Breast epithelium (tissue), 3 donors: ENCODE results near the gene PIK3R1.

Experiments
- POLR2A ChIP-seq: fragments of 450-650 bp; IDR thresholded peaks from one replicate; pipeline ENCODE4 v1.6.1; 2016; ENCODE audit warnings: antibody characterized with exemption, mild to moderate bottlenecking, moderate library complexity
- POLR2AphosphoS5 ChIP-seq, 3 donors: sonication (generic); formaldehyde crosslinking; IDR thresholded peaks; one replicate each; pipeline ENCODE4 v1.6.1; 2017; ENCODE audit warnings: antibody characterized with exemption in 3 of 3
- TF ChIP-seq, protein P1 (sequence below), 3 donors: fragments of 450-650 bp; IDR thresholded peaks; one replicate each; pipeline ENCODE4 v1.5.1; 2016 to 2017; ENCODE audit warnings: antibody characterized with exemption in 3 of 3, mild to moderate bottlenecking in 3 of 3, moderate library complexity in 3 of 3

DNA sequence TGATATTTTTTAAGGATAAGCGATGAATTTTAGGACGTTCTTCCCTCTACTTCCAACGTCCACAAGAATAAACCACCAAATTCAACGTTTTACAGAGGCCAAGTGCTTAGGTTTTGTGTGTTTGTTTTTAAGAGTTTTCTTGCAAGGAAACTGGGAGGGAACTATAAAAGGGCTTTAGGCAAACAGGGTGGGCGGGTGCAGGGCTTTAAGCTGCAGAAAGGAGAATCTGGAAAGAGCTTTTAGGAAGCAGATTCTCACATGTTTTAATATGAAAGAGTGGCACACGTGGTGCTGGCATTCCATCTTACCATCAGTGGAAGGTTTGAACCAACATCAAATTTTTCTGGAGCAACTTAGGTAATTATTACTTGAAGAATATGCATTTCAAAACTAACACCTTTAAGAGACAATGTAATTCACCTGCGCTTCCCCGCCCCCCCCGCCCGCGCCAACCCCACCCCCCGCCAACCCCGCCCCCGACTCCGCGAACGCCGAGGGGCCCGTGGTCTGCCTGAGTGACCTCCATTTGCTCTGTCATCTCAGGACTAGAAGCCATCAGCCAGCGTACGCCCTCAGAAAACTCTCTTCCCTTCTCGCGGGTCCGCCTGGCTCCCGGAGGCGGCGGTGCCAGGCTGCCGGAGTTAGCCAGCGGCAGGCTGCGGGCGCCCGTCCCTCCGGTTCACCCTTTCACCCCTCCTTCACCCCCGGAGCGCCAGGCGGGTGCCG, 911 bp upstream of the PIK3R1 start:
- TF ChIP-seq, protein P1, sequence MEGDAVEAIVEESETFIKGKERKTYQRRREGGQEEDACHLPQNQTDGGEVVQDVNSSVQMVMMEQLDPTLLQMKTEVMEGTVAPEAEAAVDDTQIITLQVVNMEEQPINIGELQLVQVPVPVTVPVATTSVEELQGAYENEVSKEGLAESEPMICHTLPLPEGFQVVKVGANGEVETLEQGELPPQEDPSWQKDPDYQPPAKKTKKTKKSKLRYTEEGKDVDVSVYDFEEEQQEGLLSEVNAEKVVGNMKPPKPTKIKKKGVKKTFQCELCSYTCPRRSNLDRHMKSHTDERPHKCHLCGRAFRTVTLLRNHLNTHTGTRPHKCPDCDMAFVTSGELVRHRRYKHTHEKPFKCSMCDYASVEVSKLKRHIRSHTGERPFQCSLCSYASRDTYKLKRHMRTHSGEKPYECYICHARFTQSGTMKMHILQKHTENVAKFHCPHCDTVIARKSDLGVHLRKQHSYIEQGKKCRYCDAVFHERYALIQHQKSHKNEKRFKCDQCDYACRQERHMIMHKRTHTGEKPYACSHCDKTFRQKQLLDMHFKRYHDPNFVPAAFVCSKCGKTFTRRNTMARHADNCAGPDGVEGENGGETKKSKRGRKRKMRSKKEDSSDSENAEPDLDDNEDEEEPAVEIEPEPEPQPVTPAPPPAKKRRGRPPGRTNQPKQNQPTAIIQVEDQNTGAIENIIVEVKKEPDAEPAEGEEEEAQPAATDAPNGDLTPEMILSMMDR (IDR thresholded peaks at IDR 0.05), result no peak
- no peak for TF ChIP-seq POLR2A
- no peak for TF ChIP-seq POLR2AphosphoS5 (IDR thresholded peaks at IDR 0.05)
